Thoracic aorta (tissue), 2 donors: ENCODE data around the gene PARD3B. TPM values are rescaled to one million over a fixed set of nuclear protein-coding genes. Genes with fewer than 3 reads are reported as not detected.

Experiments used
- ATAC-seq: fragments of 150-250 bp; one replicate; pipeline ENCODE4 v1.8.0; 2017; ENCODE audit warnings: low read depth; ENCODE audit not compliant: insufficient number of reproducible peaks, low FRiP score
- DNase-seq: peaks from one replicate; pipeline ENCODE4 v3.0.0-alpha.2; 2020; ENCODE audit warnings: low spot score
- H3K27ac ChIP-seq, 2 donors: fragments of 200-600 bp; sonication (generic); 1 replicate in 1 of 2; 2 replicates in 1 of 2; pipeline ENCODE4 v1.5.1; 2016; ENCODE audit warnings: mild to moderate bottlenecking in 2 of 2, moderate library complexity in 2 of 2
- H3K27me3 ChIP-seq: fragments of 200-600 bp; sonication (generic); replicated peaks from 2 replicates; pipeline ENCODE4 v1.6.0; 2016; ENCODE audit warnings: mild to moderate bottlenecking; ENCODE audit not compliant: insufficient read depth
- H3K36me3 ChIP-seq: fragments of 200-600 bp; sonication (generic); one replicate; pipeline ENCODE4 v1.5.1; 2016
- H3K4me1 ChIP-seq, 2 donors: fragments of 200-600 bp; sonication (generic); 1 replicate in 1 of 2; 2 replicates in 1 of 2; pipeline versions ENCODE4 v1.5.1 to v1.6.0; 2016; ENCODE audit warnings: low read depth in 2 of 2, mild to moderate bottlenecking in 1 of 2; ENCODE audit not compliant: control insufficient read depth in 1 of 2
- H3K4me3 ChIP-seq: fragments of 200-600 bp; sonication (generic); 2 replicates; pipeline ENCODE4 v1.5.1; 2016; ENCODE audit warnings: mild to moderate bottlenecking
- H3K9me3 ChIP-seq: fragments of 200-600 bp; sonication (generic); 2 replicates; pipeline ENCODE4 v1.5.1; 2016
- CTCF ChIP-seq: fragments of 200-600 bp; sonication (generic); IDR thresholded peaks from one replicate; pipeline ENCODE4 v1.5.1; 2019; ENCODE audit warnings: antibody characterized with exemption
- total RNA-seq, 2 donors: library from RNA; depleted of rRNA; stranded (reverse); fragments of >200 nt; gene quantifications; one replicate each; pipeline versions ENCODE4 v1.1.0 to v1.2.3, GENCODE V29; 2016

The PARD3B gene
- total RNA-seq, 2 donors from 2014 or later = 25.7 to 34.5 TPM

- Histone ChIP-seq H3K4me1 (peaks cover 0 to 6% of the 10 kb centered on the region in 2 donors), H3K27me3 (no peaks in the 10 kb centered on the region), H3K27ac (no peak overlapping the region), H3K4me3 (no peak overlapping the region), H3K9me3 (no peaks in the 10 kb centered on the region), H3K36me3 (no peaks in the 10 kb centered on the region)
- no peak for TF ChIP-seq CTCF
- ATAC-seq = no peak
- DNase-seq = no peak
These were observed 426.1 kb downstream of the PARD3B start for GRCh38 chr2:204971206-204971907.

- H3K27ac ChIP-seq = no peak overlapping the region
- no peaks in the 10 kb centered on the region for H3K9me3 ChIP-seq
- no peak for TF ChIP-seq CTCF
- no peaks in the 10 kb centered on the region for H3K36me3 ChIP-seq
- ATAC-seq = no peak
- H3K4me3 ChIP-seq = no peak overlapping the region
- peaks cover 0 to 6% of the 10 kb centered on the region in 2 donors for H3K4me1 ChIP-seq
- no peak for DNase-seq
- no peaks in the 10 kb centered on the region for H3K27me3 ChIP-seq
These were observed 426.9 kb downstream of the PARD3B start for GRCh38 chr2:204972161-204972560.

GRCh38 chr2:204972606-204973336 is 427.5 kb downstream of the PARD3B start:
- DNase-seq (no peak), ATAC-seq (no peak)
- H3K27ac ChIP-seq = no peak overlapping the region

GRCh38 chr2:204973616-204974015 is 428.3 kb downstream of the PARD3B start:
- Histone ChIP-seq H3K27ac (no peak overlapping the region), H3K9me3 (no peaks in the 10 kb centered on the region)

More at GRCh38 chr2:204972606-204973336, 427.5 kb downstream of the PARD3B start:
- H3K4me1 ChIP-seq = peaks cover 0 to 6% of the 10 kb centered on the region in 2 donors
- TF ChIP-seq CTCF = no peak
- no peaks in the 10 kb centered on the region for H3K36me3 ChIP-seq
- H3K27me3 ChIP-seq = no peaks in the 10 kb centered on the region
- no peak overlapping the region for H3K4me3 ChIP-seq
- no peaks in the 10 kb centered on the region for H3K9me3 ChIP-seq

More at GRCh38 chr2:204973616-204974015, 428.3 kb downstream of the PARD3B start:
- no peak for ATAC-seq
- DNase-seq = no peak
- no peaks in the 10 kb centered on the region for H3K36me3 ChIP-seq
- no peak overlapping the region for H3K4me3 ChIP-seq
- no peaks in the 10 kb centered on the region for H3K27me3 ChIP-seq
- peaks cover 0 to 6% of the 10 kb centered on the region in 2 donors for H3K4me1 ChIP-seq
- TF ChIP-seq CTCF = no peak
